CD4-positive, alpha-beta memory T cell (primary cell): ENCODE results near the gene CCSER2. TPM values are rescaled to one million over a fixed set of nuclear protein-coding genes. Genes with fewer than 3 reads are reported as not detected.
"Not testable (repeated sequence)": the region's sequence is repeated elsewhere in the genome, so short reads cannot be mapped to it uniquely, and the experiment has no call there.

Experiments
- CTCF ChIA-PET: fragments of 350-600 bp; sonication (Branson Sonifier 250); formaldehyde crosslinking; loops from one replicate; lab custom pipeline; 2021; ENCODE audit warnings: inconsistent platforms; ENCODE audit not compliant: partially characterized antibody; lab: Charles Lee
- POLR2A ChIA-PET: fragments of 350-600 bp; sonication (Branson Sonifier 250); formaldehyde crosslinking; loops from one replicate; lab custom pipeline; 2021; ENCODE audit not compliant: partially characterized antibody; lab: Charles Lee
- DNase-seq, 5 donors: peaks; one replicate each; pipeline versions ENCODE4 v3.0.0 to v3.0.0-alpha.2; 2020 to 2022; ENCODE audit warnings: mixed read lengths in 1 of 5
- H3K27ac ChIP-seq: one replicate; pipeline ENCODE4 v1.7.0; 2013; ENCODE audit warnings: low read depth, low read length
- H3K27me3 ChIP-seq: 2 replicates; pipeline ENCODE4 v1.7.0; 2013; ENCODE audit warnings: mild to moderate bottlenecking, low read length, moderate library complexity; ENCODE audit not compliant: insufficient read depth
- H3K36me3 ChIP-seq: 2 replicates; pipeline ENCODE4 v1.7.0; 2013; ENCODE audit warnings: mild to moderate bottlenecking, low read length, moderate library complexity; ENCODE audit not compliant: insufficient read depth
- H3K4me1 ChIP-seq: 2 replicates; pipeline ENCODE4 v1.7.0; 2013; ENCODE audit warnings: mild to moderate bottlenecking, low read length, moderate library complexity; ENCODE audit not compliant: insufficient read depth
- H3K4me3 ChIP-seq, 2 donors: one replicate each; pipeline ENCODE4 v1.7.0; 2013; ENCODE audit warnings: low read length in 2 of 2, mild to moderate bottlenecking in 1 of 2
- H3K9me3 ChIP-seq, 2 donors: one replicate each; pipeline ENCODE4 v1.7.0; 2013; ENCODE audit warnings: low read length in 2 of 2, control low read depth in 1 of 2; ENCODE audit not compliant: control insufficient read depth in 1 of 2
- H3K27ac Mint-ChIP-seq, 7 donors: one replicate each; pipeline ENCODE4 v1.8.0; 2020 to 2021; ENCODE audit warnings: mixed read lengths in 7 of 7, mild to moderate bottlenecking in 6 of 7, inconsistent platforms in 3 of 7, moderate library complexity in 3 of 7
- H3K27me3 Mint-ChIP-seq, 2 donors: one replicate each; pipeline ENCODE4 v1.8.0; 2020 to 2021; ENCODE audit warnings: mixed read lengths in 2 of 2
- H3K36me3 Mint-ChIP-seq, 2 donors: one replicate each; pipeline ENCODE4 v1.8.0; 2020 to 2021; ENCODE audit warnings: mixed read lengths in 2 of 2, inconsistent platforms in 1 of 2, mild to moderate bottlenecking in 1 of 2
- H3K4me1 Mint-ChIP-seq, 4 donors: one replicate each; pipeline ENCODE4 v1.8.0; 2020 to 2021; ENCODE audit warnings: mixed read lengths in 4 of 4, mild to moderate bottlenecking in 1 of 4
- H3K4me3 Mint-ChIP-seq, 8 donors: one replicate each; pipeline ENCODE4 v1.8.0; 2020 to 2021; ENCODE audit warnings: mixed read lengths in 8 of 8, mild to moderate bottlenecking in 7 of 8, moderate library complexity in 6 of 8, inconsistent platforms in 3 of 8
- H3K9me3 Mint-ChIP-seq, 8 donors: one replicate each; pipeline ENCODE4 v1.8.0; 2020 to 2021; ENCODE audit warnings: mixed read lengths in 8 of 8, mild to moderate bottlenecking in 5 of 8, inconsistent platforms in 3 of 8, moderate library complexity in 1 of 8
- intact Hi-C: fragments of 100-400 bp; cut with micrococcal nuclease; formaldehyde crosslinking; loops from one replicate; pipeline ENCODE4 v1.15.1; 2023
- polyA plus RNA-seq, 2 donors: library from polyadenylated mRNA; unstranded; fragments of 300-500 nt; fragmentation: Illumina TruSeq; gene quantifications; one replicate each; pipeline ENCODE4 v1.2.3, GENCODE V29; 2021
- total RNA-seq, 2 experiments: library from RNA; stranded (reverse); gene quantifications; one replicate each; pipeline ENCODE4 v1.2.3, GENCODE V29; 2021

The CCSER2 gene
- total and polyA plus RNA-seq, 4 experiments from 2014 or later, result 89.8 to 151 (median 119) TPM

- ChIA-PET CTCF (interaction anchor here (0.8 kb wide), 1 partner anchor 41 kb away, joined by 3 read pairs; no protein-coding TSS in a partner anchor), POLR2A (no interaction called here)
- no peaks in the 10 kb centered on the region for H3K9me3 ChIP-seq
- H3K4me3 ChIP-seq, result no peak overlapping the region
- H3K27me3 ChIP-seq, result no peaks in the 10 kb centered on the region
- H3K4me3 Mint-ChIP-seq, result no peak overlapping the region
- H3K36me3 ChIP-seq, result no peaks in the 10 kb centered on the region
- intact Hi-C loops, result no loop called here
- DNase-seq, result no peak
- H3K27me3 Mint-ChIP-seq, result no peaks in the 10 kb centered on the region
- peaks cover 10% of the 10 kb centered on the region for H3K4me1 ChIP-seq
- H3K27ac ChIP-seq, result no peak overlapping the region
- peaks cover 30 to 36% of the 10 kb centered on the region in 2 donors for H3K36me3 Mint-ChIP-seq
- H3K27ac Mint-ChIP-seq, result peak overlapping the region in 1 of 7 donors; percentile 55
- H3K4me1 Mint-ChIP-seq, result peaks cover 32 to 44% (median 37%) of the 10 kb centered on the region in 4 donors
- no peaks in the 10 kb centered on the region for H3K9me3 Mint-ChIP-seq
Measured at GRCh38 chr10:84494849-84495180, 166.4 kb downstream of the CCSER2 start.

DNA sequence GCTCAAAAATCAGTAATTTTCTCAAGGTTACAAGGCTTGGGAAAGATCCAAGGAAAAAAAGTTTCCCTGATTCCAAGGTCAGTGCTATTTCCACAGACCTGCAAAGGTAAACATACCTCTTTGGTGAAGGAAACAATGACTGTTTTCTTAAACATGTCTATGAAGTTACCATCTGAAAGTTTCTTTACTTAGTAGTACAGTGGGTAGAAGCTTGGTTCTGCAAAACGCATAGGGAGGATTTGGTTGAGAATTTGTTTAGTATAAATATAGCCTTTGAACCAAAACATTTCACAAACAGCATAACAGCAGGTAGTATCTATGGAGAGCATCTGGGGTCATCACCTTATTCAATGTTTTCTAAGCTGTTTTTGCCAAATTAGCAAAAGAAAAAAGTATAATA, 169.6 kb downstream of the CCSER2 start:
- POLR2A ChIA-PET, result interaction anchor here (0.6 kb wide), 1 partner anchor 372 kb away, joined by 4 read pairs; no protein-coding TSS in a partner anchor
- peaks cover 10% of the 10 kb centered on the region for H3K4me1 ChIP-seq
- CTCF ChIA-PET, result interaction anchor here (1.8 kb wide), 1 partner anchor 39 kb away, joined by 3 read pairs; no protein-coding TSS in a partner anchor
- no peaks in the 10 kb centered on the region for H3K27me3 Mint-ChIP-seq
- no peak overlapping the region for H3K4me3 Mint-ChIP-seq
- H3K9me3 Mint-ChIP-seq, result no peaks in the 10 kb centered on the region
- H3K4me3 ChIP-seq, result no peak overlapping the region
- no peak overlapping the region for H3K27ac ChIP-seq
- no peaks in the 10 kb centered on the region for H3K27me3 ChIP-seq
- DNase-seq, result no peak
- H3K9me3 ChIP-seq, result no peaks in the 10 kb centered on the region
- intact Hi-C loops, result no loop called here
- H3K27ac Mint-ChIP-seq, result no peak overlapping the region
- peaks cover 11 to 23% of the 10 kb centered on the region in 2 donors for H3K36me3 Mint-ChIP-seq
- H3K4me1 Mint-ChIP-seq, result peaks cover 26 to 33% (median 30%) of the 10 kb centered on the region in 4 donors
- H3K36me3 ChIP-seq, result no peaks in the 10 kb centered on the region

GRCh38 chr10:84499039-84499438, 170.7 kb downstream of the CCSER2 start:
- Mint-ChIP-seq H3K36me3 (peaks cover 11 to 17% of the 10 kb centered on the region in 2 donors), H3K4me1 (peaks cover 20 to 24% (median 22%) of the 10 kb centered on the region in 4 donors)
- intact Hi-C loops, POLR2A ChIA-PET, H3K9me3 Mint-ChIP-seq, H3K9me3 ChIP-seq, H3K4me1 ChIP-seq, H3K4me3 ChIP-seq, H3K27me3 ChIP-seq, DNase-seq, H3K27ac Mint-ChIP-seq, H3K27me3 Mint-ChIP-seq, H3K27ac ChIP-seq, H3K36me3 ChIP-seq, H3K4me3 Mint-ChIP-seq: not testable (repeated sequence)
- CTCF ChIA-PET, result interaction anchor here (1.8 kb wide), 1 partner anchor 38 kb away, joined by 3 read pairs; no protein-coding TSS in a partner anchor

DNA sequence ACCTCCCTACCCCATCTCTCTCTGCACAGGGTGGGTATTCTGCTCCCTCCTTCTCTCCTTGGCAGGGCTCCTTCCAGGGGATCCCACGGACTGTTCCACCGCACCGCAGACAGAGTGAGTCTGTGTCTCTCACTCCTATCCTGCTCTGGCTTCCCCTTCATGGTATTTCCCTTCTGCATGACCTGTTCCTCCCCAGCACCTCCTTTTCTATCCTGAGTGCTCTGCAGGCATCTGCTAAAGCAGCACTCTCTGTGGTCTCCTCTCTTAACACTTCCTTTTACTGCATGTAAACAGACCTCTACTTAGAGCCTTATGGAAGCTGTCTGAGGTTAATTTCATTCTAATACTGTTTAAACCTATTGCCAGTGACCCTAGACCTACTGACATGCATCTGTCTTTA, 171.5 kb downstream of the CCSER2 start:
- DNase-seq, result no peak
- intact Hi-C loops, result no loop called here
- peaks cover 11 to 13% of the 10 kb centered on the region in 2 donors for H3K36me3 Mint-ChIP-seq
- H3K27me3 Mint-ChIP-seq, result no peaks in the 10 kb centered on the region
- H3K4me3 Mint-ChIP-seq, result no peak overlapping the region
- no peaks in the 10 kb centered on the region for H3K4me1 ChIP-seq
- H3K4me1 Mint-ChIP-seq, result peaks cover 13 to 20% (median 15%) of the 10 kb centered on the region in 4 donors
- CTCF ChIA-PET, result no interaction called here
- H3K9me3 ChIP-seq, result no peaks in the 10 kb centered on the region
- H3K27ac ChIP-seq, result no peak overlapping the region
- H3K36me3 ChIP-seq, result no peaks in the 10 kb centered on the region
- POLR2A ChIA-PET, result no interaction called here
- H3K27ac Mint-ChIP-seq, result peak overlapping the region in 3 of 7 donors; percentile 14 to 52 (median 25)
- no peaks in the 10 kb centered on the region for H3K27me3 ChIP-seq
- H3K4me3 ChIP-seq, result no peak overlapping the region
- no peaks in the 10 kb centered on the region for H3K9me3 Mint-ChIP-seq

DNA sequence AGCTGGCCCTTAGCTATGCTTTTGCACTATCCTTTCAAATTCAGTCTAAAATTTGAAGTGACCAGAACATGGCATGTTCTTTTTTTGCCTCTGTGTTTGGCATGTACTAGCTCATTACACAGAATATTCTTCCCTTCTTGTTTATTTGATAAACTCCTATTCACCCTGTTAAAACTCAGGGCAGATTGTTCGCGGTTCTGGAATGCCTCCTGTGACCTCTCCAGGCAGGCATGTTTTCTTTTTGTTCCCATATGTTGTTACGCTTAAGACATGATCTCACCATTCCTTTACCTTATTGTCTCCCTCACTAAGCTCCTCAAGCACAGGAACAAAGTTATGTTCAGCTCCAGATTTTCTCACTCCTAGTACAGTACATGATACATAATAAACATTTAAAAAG, 181.7 kb downstream of the CCSER2 start:
- Histone ChIP-seq H3K9me3 (no peaks in the 10 kb centered on the region), H3K27me3 (no peaks in the 10 kb centered on the region), H3K4me1 (no peaks in the 10 kb centered on the region), H3K27ac (no peak overlapping the region), H3K4me3 (no peak overlapping the region), H3K36me3 (peaks cover 18% of the 10 kb centered on the region)
- H3K4me1 Mint-ChIP-seq, result peaks cover 0 to 11% (median under 1%) of the 10 kb centered on the region in 4 donors
- ChIA-PET CTCF (interaction anchor here (1.3 to 2.2 kb wide), 2 partner anchors 27 to 30 kb away, joined by 3 to 9 read pairs; no protein-coding TSS in a partner anchor), POLR2A (no interaction called here)
- H3K36me3 Mint-ChIP-seq, result peaks cover 17 to 32% of the 10 kb centered on the region in 2 donors
- no peak for DNase-seq
- H3K4me3 Mint-ChIP-seq, result no peak overlapping the region
- no peaks in the 10 kb centered on the region for H3K9me3 Mint-ChIP-seq
- H3K27ac Mint-ChIP-seq, result peak overlapping the region in 2 of 7 donors; percentile 0 to 3
- intact Hi-C loops, result no loop called here
- H3K27me3 Mint-ChIP-seq, result no peaks in the 10 kb centered on the region

- H3K4me1 Mint-ChIP-seq, result peaks cover 0 to 11% (median under 1%) of the 10 kb centered on the region in 4 donors
- Histone ChIP-seq H3K4me1 (no peaks in the 10 kb centered on the region), H3K27ac (no peak overlapping the region), H3K27me3 (no peaks in the 10 kb centered on the region), H3K4me3 (no peak overlapping the region), H3K9me3 (no peaks in the 10 kb centered on the region), H3K36me3 (peaks cover 18% of the 10 kb centered on the region)
- ChIA-PET CTCF (interaction anchor here (0.6 kb wide), 1 partner anchor 159 kb away, joined by 3 read pairs; no protein-coding TSS in a partner anchor), POLR2A (no interaction called here)
- H3K36me3 Mint-ChIP-seq, result peaks cover 17 to 36% of the 10 kb centered on the region in 2 donors
- no peaks in the 10 kb centered on the region for H3K27me3 Mint-ChIP-seq
- H3K4me3 Mint-ChIP-seq, result no peak overlapping the region
- no peaks in the 10 kb centered on the region for H3K9me3 Mint-ChIP-seq
- DNase-seq, result no peak
- intact Hi-C loops, result no loop called here
- no peak overlapping the region for H3K27ac Mint-ChIP-seq
Measured at GRCh38 chr10:84511106-84511505, 182.7 kb downstream of the CCSER2 start.

DNA sequence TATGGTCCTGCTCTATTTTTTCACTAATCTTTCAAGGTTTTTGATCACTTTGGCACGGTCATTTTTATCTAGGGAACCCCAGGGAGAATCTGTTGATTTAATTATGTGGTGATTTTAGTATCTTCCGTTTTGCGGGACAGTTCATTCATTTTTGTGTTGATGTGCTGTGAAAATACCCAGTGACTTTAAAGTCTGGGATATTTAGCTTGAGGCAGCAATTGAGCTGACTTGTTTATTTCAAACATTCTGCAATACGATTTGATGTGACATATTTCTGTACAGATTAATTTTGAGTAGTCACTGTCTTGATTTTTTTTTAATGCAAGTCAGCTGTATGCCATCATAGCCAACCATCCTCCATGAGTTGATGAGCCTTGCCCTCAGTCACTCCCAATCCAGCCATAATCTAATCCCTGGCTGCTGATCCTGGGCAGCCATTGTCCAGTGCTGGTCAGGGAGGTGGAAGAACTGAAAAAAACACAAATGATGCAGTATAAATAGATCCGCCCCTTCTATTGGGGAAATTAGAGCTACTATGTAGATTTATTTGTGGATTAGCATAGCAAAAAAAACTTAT, 183.4 kb downstream of the CCSER2 start:
- H3K36me3 ChIP-seq, result peaks cover 18% of the 10 kb centered on the region
- Mint-ChIP-seq H3K27ac (peak overlapping the region in 1 of 7 donors; percentile 82), H3K9me3 (no peaks in the 10 kb centered on the region), H3K27me3 (no peaks in the 10 kb centered on the region), H3K36me3 (peaks cover 17 to 39% of the 10 kb centered on the region in 2 donors), H3K4me3 (no peak overlapping the region), H3K4me1 (peaks cover 0 to 11% (median under 1%) of the 10 kb centered on the region in 4 donors)
- H3K27ac ChIP-seq, result no peak overlapping the region
- POLR2A ChIA-PET, result no interaction called here
- no peaks in the 10 kb centered on the region for H3K9me3 ChIP-seq
- no peak overlapping the region for H3K4me3 ChIP-seq
- DNase-seq, result no peak
- CTCF ChIA-PET, result interaction anchor here (1.8 kb wide), 1 partner anchor 25 kb away, joined by 6 read pairs; no protein-coding TSS in a partner anchor
- H3K27me3 ChIP-seq, result no peaks in the 10 kb centered on the region
- intact Hi-C loops, result no loop called here
- no peaks in the 10 kb centered on the region for H3K4me1 ChIP-seq
